ENCODE measurements around the gene COBL. TPM values are rescaled to one million over a fixed set of nuclear protein-coding genes. Genes with fewer than 3 reads are reported as not detected.

The COBL gene
- total and polyA plus RNA-seq, 2 of the 4 experiments (the other 2 are of a cell fraction), result under 0.01 TPM; not detected in 1

DNA sequence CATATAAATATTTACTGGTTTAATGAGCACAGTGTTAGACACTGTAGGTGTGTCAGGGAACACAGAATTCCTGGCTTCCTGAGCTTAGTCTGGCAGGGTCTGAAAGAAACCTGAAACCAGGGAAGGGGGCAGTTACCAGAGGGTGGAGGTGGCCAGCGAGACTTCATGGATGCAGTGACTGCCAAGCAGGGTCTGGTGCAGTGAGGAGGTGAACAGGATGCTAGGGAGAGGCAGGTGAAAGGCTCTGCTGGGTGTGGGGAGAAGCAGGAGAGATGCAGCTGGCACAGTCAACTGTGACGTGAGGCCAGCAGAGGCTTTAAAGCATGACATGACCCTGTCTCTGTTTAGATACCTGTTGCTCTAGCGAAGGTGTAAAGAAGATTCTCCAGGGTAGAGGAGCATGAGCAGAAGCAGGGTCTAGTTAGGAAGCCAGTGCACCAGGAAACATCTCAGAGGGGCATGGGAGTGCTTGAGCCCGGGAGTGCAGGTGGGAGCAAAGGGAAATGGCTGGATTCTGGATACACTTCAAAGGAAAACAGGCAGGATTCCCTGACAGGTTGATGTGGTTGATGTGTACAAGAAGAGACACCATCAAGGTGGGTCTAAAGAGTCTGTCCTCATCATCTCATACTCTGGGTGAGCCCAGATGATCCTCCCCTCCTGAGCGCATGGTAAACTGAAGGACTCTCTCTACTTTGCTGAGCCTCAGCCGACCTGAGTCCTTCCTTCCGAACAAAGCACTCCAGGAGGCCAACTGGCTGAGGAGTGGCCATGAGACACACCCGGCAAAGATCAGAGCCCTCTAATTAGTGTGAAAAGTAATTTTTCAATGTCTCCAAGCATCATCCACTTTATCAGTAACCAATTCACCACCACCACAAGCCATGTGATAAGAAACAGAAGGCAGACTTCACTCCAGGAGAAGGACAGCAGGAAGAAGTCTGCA lies 186.8 kb downstream of the COBL start:
- H3K4me3 ChIP-seq (ENCODE audit: insufficient read depth, low read depth, low read length), result no peak overlapping the region
- in situ Hi-C loops (cut with MboI; ENCODE audit: low sequenced_read_pairs) (no loop called here), dilution Hi-C loops (cut with HindIII; ENCODE audit: low sequenced_read_pairs, unreplicated experiment) (no loop called here), intact Hi-C loops (cut with micrococcal nuclease) (no loop called here)
- H3K79me1 ChIP-seq (ENCODE audit: low read depth in 1 of 2, low read length in 2 of 2), result no peaks in the 10 kb centered on the region
- H4K5ac ChIP-seq (ENCODE audit: low read depth, low read length), result no peak overlapping the region
- H3K4me2 ChIP-seq (ENCODE audit: low read depth, low read length), result no peak overlapping the region
- H3K14ac ChIP-seq (replicated peaks; ENCODE audit: low read depth, low read length), result no peak overlapping the region
- no peak overlapping the region for H2AK5ac ChIP-seq (ENCODE audit: low read depth, low read length)
- H3K23ac ChIP-seq (ENCODE audit: low read depth, low read length), result no peak overlapping the region
- H2BK20ac ChIP-seq (ENCODE audit: low read depth, low read length), result no peak overlapping the region
- no peak overlapping the region for H4K8ac ChIP-seq (ENCODE audit: low read depth in 2 of 2, low read length in 2 of 2)
- peak overlapping the region; percentile 5 for H2AK9ac ChIP-seq (replicated peaks; ENCODE audit: low read depth, low read length, poor library complexity)
- no peak overlapping the region for H3K4ac ChIP-seq (ENCODE audit: low read depth, low read length)
- ATAC-seq (ENCODE audit: low read depth) (no peak), DNase-seq (no peak)
- POLR2A ChIA-PET (ENCODE audit: unreplicated experiment), result no interaction called here
- H4K91ac ChIP-seq (ENCODE audit: insufficient read depth, low read depth, low read length), result no peak overlapping the region
- peaks cover 2% of the 10 kb centered on the region; the same call in 1 of the 2 replicates for H3K27me3 ChIP-seq (ENCODE audit: control insufficient read depth, insufficient read depth, low read length)
- no peaks in the 10 kb centered on the region for H3K9me1 ChIP-seq (ENCODE audit: insufficient read depth, low read length)
- no peak overlapping the region for H2BK120ac ChIP-seq (ENCODE audit: low read depth, low read length)
- BruUV-seq (replicated peaks), result no TSS peak
- CTCF ChIA-PET, result no interaction called here
- no peaks in the 10 kb centered on the region for H3K4me1 ChIP-seq (ENCODE audit: control insufficient read depth, insufficient read depth, low read length)
- H3K56ac ChIP-seq (ENCODE audit: extremely low read depth, insufficient read depth, low read length), result no peak overlapping the region
- no peak overlapping the region for H3K18ac ChIP-seq (ENCODE audit: low read depth, low read length)
- no peak overlapping the region for H3K9ac ChIP-seq (ENCODE audit: low read depth, low read length)
- H2BK15ac ChIP-seq (ENCODE audit: low read depth, low read length), result no peak overlapping the region
- no peak overlapping the region for H2BK5ac ChIP-seq (ENCODE audit: low read depth, low read length, poor library complexity, severe bottlenecking)
- H3K36me3 ChIP-seq (ENCODE audit: control insufficient read depth, insufficient read depth, low read length), result no peaks in the 10 kb centered on the region
- no peak overlapping the region for H3K27ac ChIP-seq (ENCODE audit: insufficient read depth, low read length)
- H3K9me3 ChIP-seq (ENCODE audit: control insufficient read depth, insufficient read depth, low read length), result no peaks in the 10 kb centered on the region; the same call in 1 of the 2 replicates
- 30% methylated on average over 2 of the region's 8 CpGs; no CpG with 5 or more reads in 1 of the 2 experiments for WGBS, 2 experiments (ENCODE audit: extremely low coverage in 2 of 2, insufficient read length in 1 of 2)
- no peaks in the 10 kb centered on the region for H4K20me1 ChIP-seq (ENCODE audit: insufficient read depth, low read length)
- no peak overlapping the region for H2AFZ ChIP-seq (replicated peaks; ENCODE audit: low read length, poor library complexity)
- TF ChIP-seq RCOR1 (IDR thresholded peaks at IDR 0.05; ENCODE audit: insufficient replicate concordance, low read length), result no peak
- no peak for TF ChIP-seq RFX5 (IDR thresholded peaks at IDR 0.05; ENCODE audit: low read depth, low read length)
- no peak for TF ChIP-seq ELK1 (IDR thresholded peaks at IDR 0.05; ENCODE audit: borderline replicate concordance, low read depth, low read length)
- no peak for TF ChIP-seq FOS (IDR thresholded peaks at IDR 0.05; ENCODE audit: low read depth, low read length)
- no peak for TF ChIP-seq RAD21 (IDR thresholded peaks at IDR 0.05; ENCODE audit: low read length)
- no peak for TF ChIP-seq POLR2A (IDR thresholded peaks at IDR 0.05; ENCODE audit: low read depth, low read length)
- no peak for TF ChIP-seq CHD1 (IDR thresholded peaks at IDR 0.05; ENCODE audit: low read depth, low read length)
- TF ChIP-seq MAZ (IDR thresholded peaks at IDR 0.05; ENCODE audit: borderline replicate concordance, low read depth, low read length), result no peak
- no peak for TF ChIP-seq CEBPB (IDR thresholded peaks at IDR 0.05; ENCODE audit: low read depth, low read length)
- no peak for TF ChIP-seq NFE2L2 (IDR thresholded peaks at IDR 0.05; ENCODE audit: low read depth, low read length)
- no peak for TF ChIP-seq SMC3 (IDR thresholded peaks at IDR 0.05; ENCODE audit: low read depth, low read length)
- TF ChIP-seq, protein P1, sequence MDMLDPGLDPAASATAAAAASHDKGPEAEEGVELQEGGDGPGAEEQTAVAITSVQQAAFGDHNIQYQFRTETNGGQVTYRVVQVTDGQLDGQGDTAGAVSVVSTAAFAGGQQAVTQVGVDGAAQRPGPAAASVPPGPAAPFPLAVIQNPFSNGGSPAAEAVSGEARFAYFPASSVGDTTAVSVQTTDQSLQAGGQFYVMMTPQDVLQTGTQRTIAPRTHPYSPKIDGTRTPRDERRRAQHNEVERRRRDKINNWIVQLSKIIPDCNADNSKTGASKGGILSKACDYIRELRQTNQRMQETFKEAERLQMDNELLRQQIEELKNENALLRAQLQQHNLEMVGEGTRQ (IDR thresholded peaks at IDR 0.05; ENCODE audit: low read depth, low read length), result no peak
- TF ChIP-seq, protein P2, sequence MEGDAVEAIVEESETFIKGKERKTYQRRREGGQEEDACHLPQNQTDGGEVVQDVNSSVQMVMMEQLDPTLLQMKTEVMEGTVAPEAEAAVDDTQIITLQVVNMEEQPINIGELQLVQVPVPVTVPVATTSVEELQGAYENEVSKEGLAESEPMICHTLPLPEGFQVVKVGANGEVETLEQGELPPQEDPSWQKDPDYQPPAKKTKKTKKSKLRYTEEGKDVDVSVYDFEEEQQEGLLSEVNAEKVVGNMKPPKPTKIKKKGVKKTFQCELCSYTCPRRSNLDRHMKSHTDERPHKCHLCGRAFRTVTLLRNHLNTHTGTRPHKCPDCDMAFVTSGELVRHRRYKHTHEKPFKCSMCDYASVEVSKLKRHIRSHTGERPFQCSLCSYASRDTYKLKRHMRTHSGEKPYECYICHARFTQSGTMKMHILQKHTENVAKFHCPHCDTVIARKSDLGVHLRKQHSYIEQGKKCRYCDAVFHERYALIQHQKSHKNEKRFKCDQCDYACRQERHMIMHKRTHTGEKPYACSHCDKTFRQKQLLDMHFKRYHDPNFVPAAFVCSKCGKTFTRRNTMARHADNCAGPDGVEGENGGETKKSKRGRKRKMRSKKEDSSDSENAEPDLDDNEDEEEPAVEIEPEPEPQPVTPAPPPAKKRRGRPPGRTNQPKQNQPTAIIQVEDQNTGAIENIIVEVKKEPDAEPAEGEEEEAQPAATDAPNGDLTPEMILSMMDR (conservative IDR thresholded peaks at IDR 0.05; ENCODE audit: low read depth, low read length), result no peak
- TF ChIP-seq MXI1 (IDR thresholded peaks at IDR 0.05; ENCODE audit: borderline replicate concordance, low read depth, low read length), result no peak
- TF ChIP-seq BHLHE40 (IDR thresholded peaks at IDR 0.05; ENCODE audit: low read depth, low read length), result no peak

Measured in IMR-90 (cell line).